Activated naive CD4-positive, alpha-beta T cell treated with anti-CD3 and anti-CD28 coated beads, Interleukin-2, amount 50 U/mL, for 16 hours (primary cell): ENCODE measurements around the gene GSK3A.

Source experiments
- DNase-seq: peaks from one replicate; pipeline ENCODE4 v3.0.0-alpha.2; 2020

The GSK3A gene

GRCh38 chr19:42247640-42248199 lies 5.3 kb upstream of the GSK3A start:
- no peak for DNase-seq

- no peak for DNase-seq
Measured at GRCh38 chr19:42246922-42247639, 4.7 kb upstream of the GSK3A start.

- no peak for DNase-seq
Measured at GRCh38 chr19:42246143-42246921, 3.9 kb upstream of the GSK3A start.

- DNase-seq = no peak
Measured at GRCh38 chr19:42245231-42245630, 2.8 kb upstream of the GSK3A start.

- peak; percentile 92 for DNase-seq
Measured at GRCh38 chr19:42244347-42245220, 2.2 kb upstream of the GSK3A start.

- no peak for DNase-seq
Measured at GRCh38 chr19:42242069-42242511, 312 bp downstream of the GSK3A start.

- DNase-seq = no peak
Measured at GRCh38 chr19:42241279-42241678, 1.1 kb downstream of the GSK3A start.

GRCh38 chr19:42239544-42240220 lies 2.7 kb downstream of the GSK3A start:
- no peak for DNase-seq

- DNase-seq = no peak
Measured at GRCh38 chr19:42235181-42235580, 7.2 kb downstream of the GSK3A start.

GRCh38 chr19:42234364-42234763 lies 8.0 kb downstream of the GSK3A start:
- no peak for DNase-seq

- DNase-seq = no peak
Measured at GRCh38 chr19:42233678-42234292, 8.6 kb downstream of the GSK3A start.

GRCh38 chr19:42233106-42233505 lies 9.3 kb downstream of the GSK3A start:
- no peak for DNase-seq

- no peak for DNase-seq
Measured at GRCh38 chr19:42232435-42232834, 10.0 kb downstream of the GSK3A start.

GRCh38 chr19:42230571-42230970 lies 11.8 kb downstream of the GSK3A start:
- DNase-seq = no peak

GRCh38 chr19:42229855-42230351 lies 12.5 kb downstream of the GSK3A start:
- no peak for DNase-seq

- DNase-seq = no peak
Measured at GRCh38 chr19:42229301-42229854, 13.0 kb downstream of the GSK3A start.

GRCh38 chr19:42228641-42229040 lies 13.8 kb downstream of the GSK3A start:
- no peak for DNase-seq

GRCh38 chr19:42226886-42227285 lies 15.5 kb downstream of the GSK3A start:
- no peak for DNase-seq

GRCh38 chr19:42225718-42226292 lies 16.6 kb downstream of the GSK3A start:
- no peak for DNase-seq

GRCh38 chr19:42224940-42225717 lies 17.3 kb downstream of the GSK3A start:
- DNase-seq = no peak
